Measurements from ENCODE around the gene SPTA1. TPM values are rescaled to one million over a fixed set of nuclear protein-coding genes. Genes with fewer than 3 reads are reported as not detected.

Gene SPTA1
- total RNA-seq, 1 donor from 2014 or later = 6.1 TPM

GRCh38 chr1:158674302-158674701 is 12.2 kb downstream of the SPTA1 start:
- no peak for DNase-seq (ENCODE audit: low spot score)
- no peak for TF ChIP-seq CTCF (IDR thresholded peaks at IDR 0.05; ENCODE audit: unreplicated experiment)
- no peaks in the 10 kb centered on the region for H3K36me3 Mint-ChIP-seq (ENCODE audit: low read depth, unreplicated experiment)
- H3K4me1 Mint-ChIP-seq (ENCODE audit: unreplicated experiment) = no peaks in the 10 kb centered on the region
- no peak overlapping the region for H3K4me3 Mint-ChIP-seq (ENCODE audit: unreplicated experiment)
- H3K9me3 Mint-ChIP-seq (ENCODE audit: unreplicated experiment) = no peaks in the 10 kb centered on the region
- H3K27me3 Mint-ChIP-seq (ENCODE audit: unreplicated experiment) = no peaks in the 10 kb centered on the region
- H3K27ac Mint-ChIP-seq (ENCODE audit: unreplicated experiment) = no peak overlapping the region

GRCh38 chr1:158666037-158666436 is 20.5 kb downstream of the SPTA1 start:
- H3K4me1 Mint-ChIP-seq (ENCODE audit: unreplicated experiment) = peaks cover 5% of the 10 kb centered on the region

GRCh38 chr1:158654571-158654970 is 31.9 kb downstream of the SPTA1 start:
- Mint-ChIP-seq H3K9me3 (ENCODE audit: unreplicated experiment) (no peaks in the 10 kb centered on the region), H3K4me3 (ENCODE audit: unreplicated experiment) (peak overlapping the region; percentile 45), H3K36me3 (ENCODE audit: low read depth, unreplicated experiment) (no peaks in the 10 kb centered on the region), H3K4me1 (ENCODE audit: unreplicated experiment) (peaks cover 25% of the 10 kb centered on the region), H3K27ac (ENCODE audit: unreplicated experiment) (peak overlapping the region; percentile 92), H3K27me3 (ENCODE audit: unreplicated experiment) (no peaks in the 10 kb centered on the region)
- DNase-seq (ENCODE audit: low spot score) = peak; percentile 27
- no peak for TF ChIP-seq CTCF (IDR thresholded peaks at IDR 0.05; ENCODE audit: unreplicated experiment)

More at GRCh38 chr1:158666037-158666436, 20.5 kb downstream of the SPTA1 start:
- no peak for TF ChIP-seq CTCF (IDR thresholded peaks at IDR 0.05; ENCODE audit: unreplicated experiment)
- Mint-ChIP-seq H3K27me3 (ENCODE audit: unreplicated experiment) (no peaks in the 10 kb centered on the region), H3K9me3 (ENCODE audit: unreplicated experiment) (no peaks in the 10 kb centered on the region), H3K27ac (ENCODE audit: unreplicated experiment) (no peak overlapping the region), H3K4me3 (ENCODE audit: unreplicated experiment) (no peak overlapping the region), H3K36me3 (ENCODE audit: low read depth, unreplicated experiment) (no peaks in the 10 kb centered on the region)
- no peak for DNase-seq (ENCODE audit: low spot score)

GRCh38 chr1:158654086-158654485 is 32.4 kb downstream of the SPTA1 start:
- no peaks in the 10 kb centered on the region for H3K9me3 Mint-ChIP-seq (ENCODE audit: unreplicated experiment)
- no peaks in the 10 kb centered on the region for H3K27me3 Mint-ChIP-seq (ENCODE audit: unreplicated experiment)
- peak overlapping the region; percentile 16 for H3K27ac Mint-ChIP-seq (ENCODE audit: unreplicated experiment)
- no peak overlapping the region for H3K4me3 Mint-ChIP-seq (ENCODE audit: unreplicated experiment)
- H3K36me3 Mint-ChIP-seq (ENCODE audit: low read depth, unreplicated experiment) = no peaks in the 10 kb centered on the region
- DNase-seq (ENCODE audit: low spot score) = no peak
- no peak for TF ChIP-seq CTCF (IDR thresholded peaks at IDR 0.05; ENCODE audit: unreplicated experiment)
- peaks cover 25% of the 10 kb centered on the region for H3K4me1 Mint-ChIP-seq (ENCODE audit: unreplicated experiment)

- Mint-ChIP-seq H3K4me1 (ENCODE audit: unreplicated experiment) (peaks cover 21% of the 10 kb centered on the region), H3K4me3 (ENCODE audit: unreplicated experiment) (no peak overlapping the region), H3K27me3 (ENCODE audit: unreplicated experiment) (no peaks in the 10 kb centered on the region), H3K9me3 (ENCODE audit: unreplicated experiment) (no peaks in the 10 kb centered on the region), H3K27ac (ENCODE audit: unreplicated experiment) (no peak overlapping the region), H3K36me3 (ENCODE audit: low read depth, unreplicated experiment) (no peaks in the 10 kb centered on the region)
- no peak for DNase-seq (ENCODE audit: low spot score)
- no peak for TF ChIP-seq CTCF (IDR thresholded peaks at IDR 0.05; ENCODE audit: unreplicated experiment)
These were observed 33.7 kb downstream of the SPTA1 start for GRCh38 chr1:158652721-158653334.
